AG08395 (cell line): ENCODE results near the gene ABCA7.

Source experiments
- DNase-seq: peaks from one replicate; pipeline ENCODE4 v3.0.0; 2012; ENCODE audit warnings: mixed read lengths, low spot score

The ABCA7 gene, protein sequence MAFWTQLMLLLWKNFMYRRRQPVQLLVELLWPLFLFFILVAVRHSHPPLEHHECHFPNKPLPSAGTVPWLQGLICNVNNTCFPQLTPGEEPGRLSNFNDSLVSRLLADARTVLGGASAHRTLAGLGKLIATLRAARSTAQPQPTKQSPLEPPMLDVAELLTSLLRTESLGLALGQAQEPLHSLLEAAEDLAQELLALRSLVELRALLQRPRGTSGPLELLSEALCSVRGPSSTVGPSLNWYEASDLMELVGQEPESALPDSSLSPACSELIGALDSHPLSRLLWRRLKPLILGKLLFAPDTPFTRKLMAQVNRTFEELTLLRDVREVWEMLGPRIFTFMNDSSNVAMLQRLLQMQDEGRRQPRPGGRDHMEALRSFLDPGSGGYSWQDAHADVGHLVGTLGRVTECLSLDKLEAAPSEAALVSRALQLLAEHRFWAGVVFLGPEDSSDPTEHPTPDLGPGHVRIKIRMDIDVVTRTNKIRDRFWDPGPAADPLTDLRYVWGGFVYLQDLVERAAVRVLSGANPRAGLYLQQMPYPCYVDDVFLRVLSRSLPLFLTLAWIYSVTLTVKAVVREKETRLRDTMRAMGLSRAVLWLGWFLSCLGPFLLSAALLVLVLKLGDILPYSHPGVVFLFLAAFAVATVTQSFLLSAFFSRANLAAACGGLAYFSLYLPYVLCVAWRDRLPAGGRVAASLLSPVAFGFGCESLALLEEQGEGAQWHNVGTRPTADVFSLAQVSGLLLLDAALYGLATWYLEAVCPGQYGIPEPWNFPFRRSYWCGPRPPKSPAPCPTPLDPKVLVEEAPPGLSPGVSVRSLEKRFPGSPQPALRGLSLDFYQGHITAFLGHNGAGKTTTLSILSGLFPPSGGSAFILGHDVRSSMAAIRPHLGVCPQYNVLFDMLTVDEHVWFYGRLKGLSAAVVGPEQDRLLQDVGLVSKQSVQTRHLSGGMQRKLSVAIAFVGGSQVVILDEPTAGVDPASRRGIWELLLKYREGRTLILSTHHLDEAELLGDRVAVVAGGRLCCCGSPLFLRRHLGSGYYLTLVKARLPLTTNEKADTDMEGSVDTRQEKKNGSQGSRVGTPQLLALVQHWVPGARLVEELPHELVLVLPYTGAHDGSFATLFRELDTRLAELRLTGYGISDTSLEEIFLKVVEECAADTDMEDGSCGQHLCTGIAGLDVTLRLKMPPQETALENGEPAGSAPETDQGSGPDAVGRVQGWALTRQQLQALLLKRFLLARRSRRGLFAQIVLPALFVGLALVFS (N-terminal part only)

GRCh38 chr19:1039646-1040475 lies at the start of gene ABCA7:
Gene ABCA7 (plus strand): TSS chr19:1040107. CDS start chr19:1041362, 1,255 bp downstream.
- DNase-seq: peak; percentile 94

DNA sequence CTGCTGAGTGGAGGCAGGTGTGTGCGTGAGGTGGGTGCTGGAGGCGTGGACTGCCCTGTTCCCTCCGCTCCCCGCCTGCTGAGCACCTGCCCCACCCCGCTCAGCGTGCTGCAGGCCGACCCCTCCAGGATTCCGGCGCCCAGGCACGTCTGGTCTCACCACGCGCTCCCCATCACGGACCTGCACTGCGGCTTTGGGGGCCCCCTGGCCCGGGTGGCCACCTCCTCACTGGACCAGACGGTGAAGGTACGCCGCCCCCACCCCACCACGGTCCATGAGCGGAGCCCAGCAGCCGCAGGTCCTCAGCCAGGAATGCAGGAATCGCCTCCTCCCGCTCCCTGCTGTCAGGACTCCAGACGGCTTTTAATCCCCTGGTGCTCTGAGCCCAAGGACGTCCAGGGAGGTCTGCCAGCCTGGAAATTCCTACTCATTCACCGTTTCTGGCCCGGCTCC lies 49.8 kb upstream of the ABCA7 start:
- DNase-seq: no peak

DNA sequence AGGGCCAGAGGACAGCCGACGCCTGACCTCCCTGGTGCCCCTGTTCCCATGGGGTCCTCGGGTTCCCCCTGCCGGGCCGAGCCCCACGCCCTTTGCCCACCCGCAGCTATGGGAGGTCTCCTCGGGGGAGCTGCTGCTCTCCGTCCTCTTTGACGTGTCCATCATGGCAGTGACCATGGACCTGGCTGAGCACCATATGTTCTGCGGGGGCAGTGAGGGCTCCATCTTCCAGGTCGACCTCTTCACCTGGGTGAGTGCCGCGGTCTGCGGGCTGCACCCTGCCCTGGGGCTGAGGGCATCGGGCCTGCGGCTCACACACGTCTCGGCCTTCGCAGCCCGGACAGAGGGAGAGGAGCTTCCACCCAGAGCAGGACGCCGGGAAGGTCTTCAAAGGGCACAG lies 49.2 kb upstream of the ABCA7 start:
- DNase-seq: no peak

DNA sequence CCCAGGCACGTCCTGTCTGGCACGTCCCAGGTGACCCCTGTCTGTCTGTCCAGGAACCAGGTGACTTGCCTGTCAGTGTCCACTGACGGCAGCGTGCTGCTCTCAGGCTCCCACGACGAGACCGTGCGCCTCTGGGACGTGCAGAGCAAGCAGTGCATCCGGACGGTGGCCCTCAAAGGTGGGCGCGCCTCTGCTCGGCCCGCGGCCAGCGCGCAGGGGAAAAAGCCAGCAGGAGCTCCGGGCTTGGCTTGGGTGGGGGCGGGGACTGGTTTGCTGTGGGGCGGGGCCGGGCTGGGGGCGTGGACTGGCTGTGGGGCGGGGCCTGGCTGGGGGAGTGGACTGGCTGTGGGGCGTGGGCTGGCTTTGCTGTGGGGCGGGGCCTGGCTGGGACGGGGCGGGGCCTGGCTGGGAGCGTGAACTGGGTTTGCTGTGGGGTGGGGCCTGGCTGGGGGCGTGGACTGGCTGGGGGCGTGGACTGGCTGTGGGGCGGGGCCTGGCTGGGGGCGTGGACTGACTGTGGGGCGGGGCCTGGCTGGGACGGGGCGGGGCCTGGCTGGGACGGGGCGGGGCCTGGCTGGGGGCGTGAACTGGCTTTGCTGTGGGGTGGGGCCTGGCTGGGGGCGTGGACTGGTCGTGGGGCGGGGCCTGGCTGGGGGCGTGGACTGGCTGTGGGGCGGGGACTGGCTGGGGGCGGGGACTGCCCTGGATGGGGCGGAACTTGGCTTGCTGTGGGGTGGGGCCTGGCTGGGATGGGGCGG lies 48.6 kb upstream of the ABCA7 start:
- peak; percentile 52 for DNase-seq

DNA sequence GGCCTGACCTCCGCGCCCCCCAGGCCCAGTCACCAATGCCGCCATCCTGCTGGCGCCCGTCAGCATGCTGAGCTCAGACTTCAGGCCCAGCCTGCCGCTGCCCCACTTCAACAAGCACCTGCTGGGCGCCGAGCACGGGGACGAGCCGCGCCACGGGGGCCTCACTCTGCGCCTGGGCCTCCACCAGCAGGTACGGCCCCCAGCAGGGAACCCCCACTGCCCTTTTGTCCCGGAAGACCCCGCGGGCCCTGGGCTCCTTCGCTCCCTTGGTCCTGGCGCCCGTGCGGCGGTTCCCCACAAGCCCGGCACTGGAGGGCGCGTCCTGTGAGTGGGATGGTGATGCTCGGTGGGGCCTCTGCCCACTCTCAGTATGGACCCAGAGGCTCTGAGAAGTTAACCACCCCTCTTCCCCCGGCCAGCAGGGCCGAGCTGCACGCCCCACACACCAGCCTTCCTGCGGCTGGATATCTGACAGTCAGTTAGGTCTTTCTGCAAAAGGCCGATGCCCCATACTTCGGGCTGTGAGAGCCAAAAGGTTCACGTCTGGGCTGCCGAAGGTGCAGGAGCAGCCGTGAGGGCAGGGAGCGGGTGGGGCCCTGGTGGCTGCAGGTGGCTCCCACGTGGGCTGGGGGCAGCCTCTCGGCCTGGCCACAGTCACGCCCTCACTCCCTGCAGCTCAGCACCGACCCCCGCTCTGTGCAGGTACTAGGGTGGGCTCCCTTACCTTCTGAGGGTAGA lies 47.8 kb upstream of the ABCA7 start:
- DNase-seq: no peak

DNA sequence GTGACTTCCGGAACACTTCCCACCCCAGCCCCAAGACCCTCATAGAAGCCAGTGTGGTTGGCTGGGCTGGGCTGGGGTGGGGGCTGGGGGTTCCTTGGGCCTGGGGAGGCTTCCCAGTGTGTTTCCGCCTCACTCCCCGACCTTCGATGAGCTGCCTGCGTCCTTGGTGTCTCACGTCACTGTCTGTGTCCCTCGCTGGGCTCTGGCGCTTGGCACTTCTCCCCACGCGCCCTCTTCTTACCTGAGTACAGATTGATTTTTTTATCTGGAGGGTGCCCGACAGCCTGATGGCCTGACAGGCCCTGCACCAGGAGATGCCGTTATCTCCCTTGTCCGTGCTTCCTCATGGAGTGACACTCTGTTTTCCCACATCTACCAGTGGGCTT lies 47.2 kb upstream of the ABCA7 start:
- no peak for DNase-seq

- no peak for DNase-seq
Measured at GRCh38 chr19:993361-993830, 46.5 kb upstream of the ABCA7 start.

GRCh38 chr19:993831-994393 lies 46.0 kb upstream of the ABCA7 start:
- no peak for DNase-seq

DNA sequence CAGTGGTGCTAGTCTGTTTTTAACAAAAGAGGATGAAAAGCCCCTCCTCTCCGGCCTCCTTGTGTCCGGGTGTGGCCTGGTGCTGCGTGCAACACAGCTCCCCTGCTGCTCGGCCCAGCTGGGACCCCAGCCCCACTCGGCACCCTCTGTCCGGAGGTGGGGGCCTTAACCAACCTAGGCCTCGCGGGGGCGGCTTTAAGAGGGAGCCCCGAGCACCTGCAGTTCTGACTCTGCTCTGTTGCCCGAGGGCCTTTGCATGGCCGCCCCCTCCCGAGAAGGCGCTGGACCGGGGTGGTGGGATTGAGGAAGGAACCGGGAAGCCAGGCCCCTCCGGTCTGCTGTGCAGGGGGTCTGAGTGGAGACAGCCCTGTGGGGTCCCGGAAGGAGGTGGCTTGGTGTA lies 45.4 kb upstream of the ABCA7 start:
- DNase-seq: no peak

DNA sequence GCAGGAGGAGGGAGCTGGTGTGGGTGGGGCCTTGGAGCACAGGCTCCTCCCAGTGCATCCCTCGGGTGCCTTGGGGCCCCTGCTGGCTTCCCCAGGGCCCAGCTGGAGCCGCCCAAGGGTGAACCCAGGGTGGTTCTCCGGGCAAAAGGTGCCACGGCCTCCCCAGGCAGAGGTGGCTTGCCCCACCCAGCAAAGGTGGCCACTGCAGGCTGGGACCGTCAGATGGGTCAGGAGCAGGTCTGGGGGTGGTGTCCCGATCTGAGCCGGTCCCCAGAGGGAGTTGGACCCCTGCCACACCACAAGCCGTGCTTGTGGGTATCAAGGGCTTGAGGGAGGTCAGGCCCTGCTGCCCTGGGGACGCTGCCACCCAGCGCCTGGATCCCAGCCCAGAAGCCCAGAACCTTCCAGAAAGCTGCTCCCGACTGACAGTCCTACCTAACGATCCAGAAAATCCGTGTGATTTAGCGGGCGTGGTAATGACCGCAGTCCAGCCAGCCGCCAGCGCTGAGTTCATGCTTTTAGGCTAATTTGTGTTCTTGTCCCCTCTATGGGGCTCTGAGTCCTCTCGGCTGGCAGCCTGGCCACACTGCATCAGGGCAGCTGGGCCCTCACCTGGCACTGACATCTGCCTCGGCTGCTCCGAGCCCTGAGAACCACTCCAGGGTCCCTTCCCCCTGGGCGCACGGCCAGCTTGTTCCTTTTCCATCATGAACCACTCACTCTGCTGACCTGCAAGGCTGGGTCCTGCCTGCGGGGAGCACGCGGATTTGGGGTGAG lies 44.7 kb upstream of the ABCA7 start:
- no peak for DNase-seq

- peak; percentile 58 for DNase-seq
Measured at GRCh38 chr19:996051-996838, 43.7 kb upstream of the ABCA7 start.

DNA sequence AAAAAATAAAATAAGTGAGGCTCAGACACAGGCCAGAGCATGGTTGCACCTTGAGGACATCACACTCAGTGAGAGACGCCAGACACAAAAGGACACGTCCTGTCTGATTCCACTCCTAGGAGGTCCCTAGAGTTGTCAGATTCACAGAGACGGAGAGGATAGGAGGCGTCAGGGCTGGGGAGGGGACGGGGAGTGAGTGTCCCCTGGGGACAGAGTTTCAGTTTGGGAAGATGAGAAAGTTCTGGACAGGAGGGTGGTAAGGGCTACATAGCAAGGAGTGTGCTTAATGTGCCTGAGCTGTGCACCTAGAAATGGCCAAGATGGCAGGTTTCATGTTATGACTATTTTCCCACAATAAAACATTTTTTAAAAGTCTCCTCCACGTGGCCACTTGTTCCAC lies 41.8 kb upstream of the ABCA7 start:
- no peak for DNase-seq

DNA sequence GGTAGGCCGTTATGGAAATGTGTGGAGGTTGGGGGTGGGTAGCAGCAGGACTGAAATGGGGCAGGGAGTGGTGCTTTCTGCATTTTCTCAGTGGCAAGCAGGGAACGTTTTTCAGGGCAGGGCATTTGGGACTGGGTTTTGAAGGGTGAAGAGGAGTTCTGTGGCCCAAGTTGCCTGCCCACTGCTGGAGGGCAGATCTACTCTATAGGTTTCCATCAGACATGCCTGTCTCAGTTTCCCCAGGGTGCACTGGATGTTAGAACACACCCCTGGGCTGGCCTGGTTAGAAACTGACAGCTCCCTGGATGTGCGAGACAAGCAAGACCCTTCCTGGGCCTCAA lies 40.6 kb upstream of the ABCA7 start:
- no peak for DNase-seq

- DNase-seq: peak; percentile 79
Measured at GRCh38 chr19:1000095-1000494, 39.8 kb upstream of the ABCA7 start, which contains the start of gene GRIN3B. Gene GRIN3B (plus strand): TSS chr19:1000419. CDS start chr19:1000438, 19 bp downstream.

- no peak for DNase-seq
Measured at GRCh38 chr19:1000591-1001537, 39.0 kb upstream of the ABCA7 start.

GRCh38 chr19:1001538-1002166 lies 38.3 kb upstream of the ABCA7 start:
- peak; percentile 72 for DNase-seq
